IMR-90 (cell line): ENCODE measurements around the gene EGFL8. TPM values are rescaled to one million over a fixed set of nuclear protein-coding genes. Genes with fewer than 3 reads are reported as not detected.
A peak's percentile ranks its signal among the peaks of the same experiment; 100 is the strongest.

Experiments used
- ATAC-seq: fragments of 200-7000 bp; cut with Tn5 transposase; 2 replicates; pipeline ENCODE4 v1.9.1; 2020; ENCODE audit warnings: low read depth, mild to moderate bottlenecking, moderate library complexity
- BruUV-seq: library from RNA; stranded (reverse); fragments of 400-500 nt; replicated peaks from 2 replicates; lab custom pipeline; 2021; lab: Mats Ljungman, UMichigan
- CTCF ChIA-PET: fragments of 300-600 bp; formaldehyde crosslinking; extraction: SDS; loops from one replicate; lab custom pipeline; 2021; ENCODE audit warnings: antibody characterized with exemption; lab: Yijun Ruan, JAX
- POLR2A ChIA-PET: fragments of 300-600 bp; sonication (Branson Sonifier 250); formaldehyde crosslinking; loops from one replicate; lab custom pipeline; 2022; ENCODE audit warnings: antibody characterized with exemption; ENCODE audit not compliant: unreplicated experiment; lab: Charles Lee
- DNase-seq: peaks from one replicate; pipeline ENCODE4 v3.0.0; 2013
- H2AFZ ChIP-seq: replicated peaks from 2 replicates; pipeline ENCODE3; 2013; ENCODE audit warnings: low read length, mild to moderate bottlenecking; ENCODE audit not compliant: poor library complexity
- H2AK5ac ChIP-seq: 2 replicates; pipeline ENCODE4 v1.6.1; 2013; ENCODE audit warnings: low read depth, low read length, inconsistent platforms
- H2AK9ac ChIP-seq: replicated peaks from 2 replicates; pipeline ENCODE3; 2013; ENCODE audit warnings: mild to moderate bottlenecking, low read depth, low read length, moderate library complexity; ENCODE audit not compliant: poor library complexity
- H2BK120ac ChIP-seq: 2 replicates; pipeline ENCODE4 v1.6.1; 2013; ENCODE audit warnings: low read depth, low read length, inconsistent platforms
- H2BK15ac ChIP-seq: 3 replicates; pipeline ENCODE4 v1.6.1; 2013; ENCODE audit warnings: low read depth, low read length, inconsistent platforms
- H2BK20ac ChIP-seq: 2 replicates; pipeline ENCODE4 v1.6.1; 2013; ENCODE audit warnings: low read depth, mild to moderate bottlenecking, inconsistent platforms, low read length, moderate library complexity
- H2BK5ac ChIP-seq: 2 replicates; pipeline ENCODE4 v1.6.1; 2013; ENCODE audit warnings: mild to moderate bottlenecking, low read depth, low read length, inconsistent platforms; ENCODE audit not compliant: poor library complexity, severe bottlenecking
- H3K14ac ChIP-seq: replicated peaks from 2 replicates; pipeline ENCODE4 v1.6.1; 2013; ENCODE audit warnings: low read depth, low read length, inconsistent platforms
- H3K18ac ChIP-seq: 2 replicates; pipeline ENCODE4 v1.6.1; 2013; ENCODE audit warnings: low read depth, low read length, control low read depth
- H3K23ac ChIP-seq: 2 replicates; pipeline ENCODE4 v1.6.1; 2013; ENCODE audit warnings: low read depth, low read length, inconsistent platforms
- H3K27ac ChIP-seq: 2 replicates; pipeline ENCODE4 v1.5.1; 2013; ENCODE audit warnings: mild to moderate bottlenecking, control low read depth, low read length; ENCODE audit not compliant: insufficient read depth
- H3K27me3 ChIP-seq: 2 replicates; pipeline ENCODE4 v1.6.1; 2013; ENCODE audit warnings: low read length; ENCODE audit not compliant: control insufficient read depth, insufficient read depth
- H3K36me3 ChIP-seq: 2 replicates; pipeline ENCODE4 v1.6.1; 2013; ENCODE audit warnings: low read length, mixed read lengths; ENCODE audit not compliant: control insufficient read depth, insufficient read depth
- H3K4ac ChIP-seq: 2 replicates; pipeline ENCODE4 v1.6.1; 2013; ENCODE audit warnings: low read depth, low read length, inconsistent platforms
- H3K4me1 ChIP-seq: 2 replicates; pipeline ENCODE4 v1.6.1; 2013; ENCODE audit warnings: low read length, mixed read lengths; ENCODE audit not compliant: control insufficient read depth, insufficient read depth
- H3K4me2 ChIP-seq: 2 replicates; pipeline ENCODE4 v1.6.1; 2013; ENCODE audit warnings: low read depth, mild to moderate bottlenecking, control low read depth, low read length, moderate library complexity
- H3K4me3 ChIP-seq: 2 replicates; pipeline ENCODE4 v1.5.1; 2013; ENCODE audit warnings: low read depth, mild to moderate bottlenecking, control low read depth, low read length, moderate library complexity; ENCODE audit not compliant: insufficient read depth
- H3K56ac ChIP-seq: 2 replicates; pipeline ENCODE4 v1.6.1; 2013; ENCODE audit warnings: low read length, inconsistent platforms; ENCODE audit not compliant: insufficient read depth; ENCODE audit errors: extremely low read depth
- H3K79me1 ChIP-seq, 2 experiments: 2 replicates each; pipeline ENCODE4 v1.6.1; 2013; ENCODE audit warnings: low read length in 2 of 2, inconsistent platforms in 1 of 2, low read depth in 1 of 2
- H3K9ac ChIP-seq: 2 replicates; pipeline ENCODE4 v1.6.1; 2013; ENCODE audit warnings: low read depth, low read length, control low read depth
- H3K9me1 ChIP-seq: 2 replicates; pipeline ENCODE4 v1.6.1; 2013; ENCODE audit warnings: low read length, inconsistent platforms; ENCODE audit not compliant: insufficient read depth
- H3K9me3 ChIP-seq: 2 replicates; pipeline ENCODE4 v1.6.1; 2013; ENCODE audit warnings: low read length; ENCODE audit not compliant: control insufficient read depth, insufficient read depth
- H4K20me1 ChIP-seq: 2 replicates; pipeline ENCODE4 v1.6.1; 2013; ENCODE audit warnings: low read length, inconsistent platforms; ENCODE audit not compliant: insufficient read depth
- H4K5ac ChIP-seq: 2 replicates; pipeline ENCODE4 v1.6.1; 2013; ENCODE audit warnings: mild to moderate bottlenecking, low read depth, low read length, control low read depth
- H4K8ac ChIP-seq, 2 experiments: 2 replicates each; pipeline ENCODE4 v1.6.1; 2013; ENCODE audit warnings: low read depth in 2 of 2, low read length in 2 of 2, control low read depth in 1 of 2, inconsistent platforms in 1 of 2
- H4K91ac ChIP-seq: 2 replicates; pipeline ENCODE4 v1.6.1; 2013; ENCODE audit warnings: low read depth, low read length, inconsistent platforms; ENCODE audit not compliant: insufficient read depth
- CHD1 ChIP-seq: IDR thresholded peaks from 2 replicates; pipeline ENCODE4 v1.6.1; 2012; ENCODE audit warnings: low read depth, low read length, improper control_type of control experiment
- ELK1 ChIP-seq: fragments of 150-350 bp; IDR thresholded peaks from 2 replicates; pipeline ENCODE4 v1.6.1; 2016; ENCODE audit warnings: low read depth, mild to moderate bottlenecking, low read length, moderate library complexity, borderline replicate concordance
- WGBS, 2 experiments: methylation state at CpG; one replicate each; pipeline versions ENCODE4 v1.1.5 to v1.1.7; 2013; ENCODE audit warnings: missing lambda C conversion rate in 2 of 2; ENCODE audit not compliant: insufficient read length in 1 of 2; ENCODE audit errors: extremely low coverage in 2 of 2; 5-methylcytosine and 5-hydroxymethylcytosine counted together
- dilution Hi-C: fragments of 300-500 bp; cut with HindIII; formaldehyde crosslinking; loops from one replicate; pipeline ENCODE4 v1.14.3; 2018; ENCODE audit warnings: low sequenced_read_pairs; ENCODE audit not compliant: unreplicated experiment
- in situ Hi-C: fragments of 300-500 bp; cut with MboI; formaldehyde crosslinking; loops from 3 replicates; pipeline ENCODE4 v1.14.3; 2019; ENCODE audit warnings: low sequenced_read_pairs, inconsistent platforms, mixed read lengths
- intact Hi-C: fragments of 100-400 bp; cut with micrococcal nuclease; formaldehyde crosslinking; loops from 2 replicates; pipeline ENCODE4 v1.10.0; 2022
- polyA plus RNA-seq, 3 experiments: library from polyadenylated mRNA; depleted of rRNA; stranded (reverse); fragments of >200 nt; gene quantifications; 2 replicates each; pipeline ENCODE4 v1.2.3, GENCODE V29; 2012; ENCODE audit warnings: low replicate concordance in 1 of 3
- total RNA-seq: library from RNA; depleted of rRNA; stranded (reverse); fragments of >200 nt; gene quantifications from 2 replicates; pipeline ENCODE4 v1.2.3, GENCODE V29; 2012

The EGFL8 gene
- total and polyA plus RNA-seq, 2 of the 4 experiments (the other 2 are of a cell fraction), result 0.18 to 4.7 TPM

GRCh38 chr6:32190911-32191677, 26.7 kb downstream of the EGFL8 start:
- H2AFZ ChIP-seq, result no peak overlapping the region
- peak overlapping the region; percentile 58 for H2BK20ac ChIP-seq
- dilution Hi-C loops, result no loop called here

More at GRCh38 chr6:32190911-32191677, 26.7 kb downstream of the EGFL8 start:
- Histone ChIP-seq H3K27ac (peak overlapping the region; percentile 99), H3K4ac (peak overlapping the region; percentile 89), H3K23ac (no peak overlapping the region), H2AK9ac (peak overlapping the region; percentile 100), H3K27me3 (no peaks in the 10 kb centered on the region), H3K14ac (peak overlapping the region; percentile 53; the same call in 1 of the 2 replicates), H3K18ac (peak overlapping the region; percentile 93; the same call in 1 of the 2 replicates), H4K8ac (peak overlapping the region; percentile 92 to 97), H3K4me1 (peaks cover 12% of the 10 kb centered on the region), H2BK15ac (peak overlapping the region; percentile 85; the same call in 1 of the 3 replicates), H4K20me1 (no peaks in the 10 kb centered on the region), H2BK120ac (peak overlapping the region; percentile 69), H3K56ac (peak overlapping the region; percentile 92; the same call in 1 of the 2 replicates), H3K4me2 (peak overlapping the region; percentile 89; the same call in 1 of the 2 replicates), H3K9me1 (peaks cover 18% of the 10 kb centered on the region), H3K4me3 (no peak overlapping the region), H2AK5ac (peak overlapping the region; percentile 100), H3K9me3 (no peaks in the 10 kb centered on the region), H2BK5ac (peak overlapping the region; percentile 75), H3K9ac (peak overlapping the region; percentile 93; the same call in 1 of the 2 replicates), H4K5ac (peak overlapping the region; percentile 27), H3K36me3 (peaks cover 18% of the 10 kb centered on the region), H3K79me1 (peaks cover 21 to 64% of the 10 kb centered on the region in 2 experiments; a peak in 3 of 4 replicates), H4K91ac (peak overlapping the region; percentile 47)
- DNase-seq (no peak), ATAC-seq (no peak)
- no TSS peak for BruUV-seq
- POLR2A ChIA-PET, result interaction anchor here (0.8 kb wide), 1 partner anchor 14 kb away, joined by 3 read pairs; no protein-coding TSS in a partner anchor
- CTCF ChIA-PET, result no interaction called here
- 100% methylated on average over 1 of the region's 8 CpGs; no CpG with 5 or more reads in 1 of the 2 experiments for WGBS, 2 experiments
- TF ChIP-seq ELK1 (no peak), CHD1 (no peak)
- intact Hi-C loops (no loop called here), in situ Hi-C loops (loop anchor here (5.0 to 25.0 kb wide), 2 partner anchors 74 to 771 kb away; partner anchors contain the start of genes BRD2 and HLA-DMA)
